ENCODE results near the gene SGO1. TPM values are rescaled to one million over a fixed set of nuclear protein-coding genes. Genes with fewer than 3 reads are reported as not detected.

Gene SGO1
- polyA plus RNA-seq, 3 donors, result 8.2 to 9.8 (median 8.7) TPM

GRCh38 chr3:20160230-20160629 lies 25.8 kb downstream of the SGO1 start:
- DNase-seq, result no peak

GRCh38 chr3:20154928-20155327 lies 31.1 kb downstream of the SGO1 start:
- DNase-seq, result no peak

- DNase-seq, result no peak
Observed at GRCh38 chr3:20154078-20154477, 31.9 kb downstream of the SGO1 start.

DNA sequence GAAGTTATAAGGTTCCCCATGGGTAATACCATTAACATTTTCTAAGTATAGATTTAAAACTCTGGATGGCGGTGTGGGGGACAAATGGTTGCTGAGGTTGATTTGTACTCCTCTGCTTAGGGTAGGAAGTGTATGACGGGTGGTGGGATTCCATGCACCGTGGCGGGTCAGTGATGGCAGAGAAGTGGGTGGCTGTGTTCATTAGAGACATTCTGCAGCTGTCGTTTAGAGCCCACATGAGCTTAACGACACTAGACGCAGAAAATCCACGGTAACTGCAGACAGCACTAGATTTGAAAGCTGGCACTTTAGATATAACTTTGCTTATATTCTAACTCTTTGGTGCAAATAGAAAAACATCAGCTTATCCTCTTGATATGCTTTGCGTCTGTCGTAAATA lies 37.5 kb downstream of the SGO1 start:
- no peak for DNase-seq

DNA sequence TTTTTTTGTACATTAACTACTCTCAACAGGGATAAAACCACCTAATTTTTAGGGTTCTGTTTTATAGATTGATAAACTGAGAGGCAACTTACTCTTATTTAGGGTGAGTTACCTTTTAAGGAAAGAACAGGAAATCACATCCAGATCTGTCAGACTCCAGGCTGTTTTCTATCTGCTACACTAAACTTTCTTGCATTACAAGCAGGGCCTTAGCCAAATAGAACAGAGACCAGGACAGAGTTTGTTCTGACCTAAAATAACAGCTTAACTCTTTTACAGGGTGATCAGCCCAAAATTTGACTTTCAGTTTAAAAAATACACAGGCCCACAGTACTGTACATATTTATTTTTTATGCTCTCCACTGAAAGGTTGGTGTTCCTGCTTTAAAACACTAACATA lies 38.6 kb downstream of the SGO1 start:
- DNase-seq, result no peak

- no peak for DNase-seq
Observed at GRCh38 chr3:20146301-20146700, 39.7 kb downstream of the SGO1 start.

GRCh38 chr3:20145874-20146273 lies 40.1 kb downstream of the SGO1 start:
- DNase-seq, result no peak

DNA sequence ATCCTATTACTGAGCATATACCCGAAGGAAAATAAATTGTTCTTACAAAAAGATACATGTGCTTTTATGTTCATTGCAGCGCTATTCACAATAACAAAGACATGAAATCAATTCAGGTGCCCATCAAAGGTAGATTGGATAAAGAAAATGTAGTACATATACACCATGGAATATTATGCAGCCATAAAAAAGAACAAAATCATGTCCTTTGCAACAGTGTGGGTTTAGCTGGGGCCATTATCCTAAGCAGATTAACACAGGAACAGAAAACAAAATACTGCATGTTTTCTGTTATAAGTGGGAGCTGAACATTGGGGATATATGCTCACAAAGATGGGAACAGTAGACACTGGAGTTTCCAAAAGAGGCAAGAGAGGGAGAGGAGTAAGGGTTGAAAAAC lies 42.5 kb downstream of the SGO1 start:
- DNase-seq, result no peak

DNA sequence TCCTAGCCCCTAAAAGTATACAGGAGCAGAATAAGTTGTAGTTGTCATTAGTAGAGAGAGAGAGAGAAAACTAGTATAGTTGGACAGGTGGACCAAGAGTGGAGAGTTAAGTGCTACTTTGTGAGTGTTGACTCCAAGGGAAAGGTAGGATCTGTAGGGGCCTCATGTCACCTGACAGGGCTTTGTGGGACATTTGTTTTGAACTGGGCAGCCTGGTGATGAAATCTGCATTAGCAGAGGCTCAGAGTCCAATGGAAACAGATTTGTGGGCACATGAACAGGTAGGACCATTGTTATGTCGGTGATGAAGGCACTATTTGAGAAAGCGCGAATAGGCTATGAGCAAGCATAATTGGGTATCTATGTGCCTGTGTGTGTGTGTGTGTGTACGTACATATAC lies 43.5 kb downstream of the SGO1 start:
- DNase-seq, result no peak

DNA sequence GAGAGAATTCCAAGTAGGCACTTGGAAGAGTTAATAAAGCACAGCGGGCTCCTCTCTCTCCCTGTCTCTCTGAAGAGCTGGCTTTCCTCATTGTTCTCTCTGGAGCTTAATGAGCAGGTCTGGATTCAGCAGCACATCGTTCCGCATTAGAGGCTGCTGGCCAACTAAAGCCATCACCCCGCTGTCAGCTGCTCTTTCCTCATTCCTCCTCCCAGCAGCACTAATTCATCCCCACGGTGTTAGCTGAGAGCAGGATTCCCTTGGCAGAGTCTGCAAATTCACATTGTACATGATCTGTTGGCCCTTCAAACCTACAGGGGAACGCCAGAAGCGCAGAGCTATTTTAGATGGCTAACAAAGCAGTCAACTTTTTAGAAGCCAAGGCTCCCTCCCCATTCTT lies 44.2 kb downstream of the SGO1 start:
- DNase-seq, result no peak

DNA sequence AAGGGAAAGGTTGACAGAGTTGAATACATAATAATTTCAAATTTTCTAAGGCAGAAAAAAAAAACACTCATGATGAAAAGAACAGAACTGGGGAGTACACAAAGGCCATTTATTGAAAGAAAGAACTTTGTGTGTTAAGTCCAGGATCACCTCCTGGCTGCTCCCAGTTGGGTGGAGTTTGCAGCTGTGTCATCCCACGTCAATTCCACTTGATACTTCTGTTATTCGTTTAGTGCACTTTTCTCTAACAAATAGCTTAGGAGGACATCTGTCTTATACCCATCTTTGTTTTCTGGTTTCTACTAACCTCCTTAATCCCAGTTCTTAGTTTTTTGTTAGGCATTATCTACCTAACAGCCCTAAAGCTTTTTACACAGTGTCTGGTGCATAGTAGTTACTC lies 44.7 kb downstream of the SGO1 start:
- DNase-seq, result no peak

DNA sequence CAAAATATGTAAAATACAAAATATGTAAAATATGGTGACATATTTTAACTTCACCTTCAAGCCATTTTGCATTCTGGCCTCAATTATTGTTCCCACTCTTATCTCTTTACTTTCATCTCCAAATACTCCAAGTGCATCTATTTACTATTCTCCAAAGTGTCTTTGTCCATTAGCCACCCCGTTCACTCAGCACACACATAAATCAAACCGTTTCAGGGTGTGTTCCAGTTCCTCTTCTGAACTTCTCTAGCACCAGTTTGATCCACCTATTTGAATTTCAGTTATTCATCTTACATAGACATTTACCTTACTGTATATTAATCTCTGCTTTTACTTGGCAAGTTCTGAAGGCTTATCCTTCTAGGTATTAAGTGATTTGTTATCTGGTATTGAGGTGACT lies 45.1 kb downstream of the SGO1 start:
- no peak for DNase-seq

GRCh38 chr3:20137647-20138046 lies 48.4 kb downstream of the SGO1 start:
- DNase-seq, result no peak

- DNase-seq, result no peak
Observed at GRCh38 chr3:20136231-20136630, 49.8 kb downstream of the SGO1 start.

DNA sequence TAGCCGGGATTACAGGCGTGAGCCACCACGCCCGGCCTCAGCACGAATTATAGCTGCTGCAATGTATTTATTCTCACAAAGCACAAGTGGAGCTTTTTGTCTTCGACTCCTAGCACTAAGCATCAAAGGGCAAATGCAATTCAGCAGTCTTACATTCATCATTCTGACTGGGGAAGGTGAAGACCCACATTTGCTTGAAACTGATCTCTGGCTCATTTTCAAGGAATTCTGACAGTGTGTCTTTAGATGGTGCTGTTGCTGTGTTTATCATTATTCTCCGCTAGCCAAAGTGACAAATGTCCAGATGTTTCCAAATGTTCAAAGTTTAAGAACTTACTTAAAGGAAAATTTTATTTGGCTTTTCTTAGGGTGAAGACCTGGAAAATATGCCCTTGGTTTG lies 55.9 kb downstream of the SGO1 start:
- DNase-seq, result peak; percentile 59

- DNase-seq, result peak; percentile 29
Observed at GRCh38 chr3:20128358-20128757, 57.6 kb downstream of the SGO1 start.

GRCh38 chr3:20125897-20126296 lies 60.1 kb downstream of the SGO1 start:
- DNase-seq, result no peak

DNA sequence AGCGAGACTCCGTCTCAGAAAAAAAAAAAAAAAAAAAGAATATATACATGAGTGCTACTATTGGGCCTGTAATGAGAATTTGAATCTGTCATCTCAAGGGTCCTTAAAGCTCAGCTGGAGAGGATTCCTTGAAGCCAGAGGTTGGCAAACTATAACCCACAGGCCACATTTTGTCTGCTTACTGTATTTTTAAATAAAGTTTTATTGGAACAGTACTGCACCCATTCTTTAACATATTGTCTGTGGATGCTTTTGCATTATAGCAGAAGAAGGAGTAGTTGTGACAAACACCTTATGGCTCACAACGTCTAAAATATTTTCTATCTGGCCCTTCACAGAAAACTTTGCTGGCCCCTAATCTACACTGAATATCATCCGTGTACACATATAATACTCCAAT lies 60.7 kb downstream of the SGO1 start:
- DNase-seq, result no peak

- no peak for DNase-seq
Observed at GRCh38 chr3:20123131-20123652, 62.8 kb downstream of the SGO1 start.

DNA sequence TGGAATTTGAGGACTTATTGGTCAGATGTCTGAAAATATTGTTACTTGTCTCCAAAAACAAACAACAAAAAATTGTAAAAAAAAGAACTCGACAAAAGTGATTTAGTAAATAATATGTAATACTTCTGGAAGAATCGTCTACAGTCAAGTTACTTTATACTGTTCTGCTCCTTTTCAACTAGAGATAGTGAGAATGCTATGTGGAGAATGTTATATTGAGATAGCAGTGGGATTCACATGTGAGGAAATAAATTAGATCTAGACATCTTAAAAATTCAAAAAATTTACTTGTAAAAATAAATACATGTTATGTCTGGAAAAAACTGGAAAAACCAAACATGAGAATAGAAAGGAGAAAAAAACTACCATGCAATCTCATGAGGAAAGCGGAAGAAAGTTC lies 64.9 kb downstream of the SGO1 start:
- no peak for DNase-seq

Other genes with a start within 250 kb of the SGO1 start
- gene RAB5A, start 239.1 kb downstream of the SGO1 start, polyA plus RNA-seq (ENCODE audit: insufficient read length in 3 of 3), result 10 to 100 TPM; 62.3 to 72.5 (median 64.2) TPM
- gene PP2D1, start 173.9 kb downstream of the SGO1 start, polyA plus RNA-seq (ENCODE audit: insufficient read length in 3 of 3), result under 1 TPM; 0.36 to 0.99 (median 0.82) TPM
- 10 to 100 TPM; 23.1 to 33.5 (median 23.6) TPM for gene KAT2B, start 145.8 kb downstream of the SGO1 start, polyA plus RNA-seq (ENCODE audit: insufficient read length in 3 of 3)

Data from renal pelvis (tissue), 4 donors.